Measurements from ENCODE around the gene CEP162.
"Not testable (repeated sequence)": the region's sequence is repeated elsewhere in the genome, so short reads cannot be mapped to it uniquely, and the experiment has no call there.

Gene CEP162

GRCh38 chr6:84137989-84138575 is 89.4 kb downstream of the CEP162 start:
- no peak for DNase-seq

DNA sequence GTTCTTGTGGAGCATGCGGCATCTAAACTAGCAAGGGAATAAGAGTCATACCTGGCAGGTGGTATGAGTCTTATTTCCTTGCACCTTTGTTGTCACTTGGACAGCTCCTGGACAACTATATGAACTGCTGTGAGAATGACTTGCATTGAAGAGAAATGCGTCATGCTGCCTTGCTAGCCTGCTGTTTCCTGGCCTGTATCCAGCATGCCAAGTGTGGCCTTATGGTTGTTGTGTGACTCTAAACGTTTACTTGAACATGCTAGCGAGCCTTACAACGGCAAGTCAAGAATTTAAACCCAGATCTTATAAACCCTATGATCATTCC is 90.4 kb downstream of the CEP162 start:
- no peak for DNase-seq

- DNase-seq, result no peak
Measured at GRCh38 chr6:84136364-84137050, 90.9 kb downstream of the CEP162 start.

- no peak for DNase-seq
Measured at GRCh38 chr6:84135291-84135690, 92.2 kb downstream of the CEP162 start.

DNA sequence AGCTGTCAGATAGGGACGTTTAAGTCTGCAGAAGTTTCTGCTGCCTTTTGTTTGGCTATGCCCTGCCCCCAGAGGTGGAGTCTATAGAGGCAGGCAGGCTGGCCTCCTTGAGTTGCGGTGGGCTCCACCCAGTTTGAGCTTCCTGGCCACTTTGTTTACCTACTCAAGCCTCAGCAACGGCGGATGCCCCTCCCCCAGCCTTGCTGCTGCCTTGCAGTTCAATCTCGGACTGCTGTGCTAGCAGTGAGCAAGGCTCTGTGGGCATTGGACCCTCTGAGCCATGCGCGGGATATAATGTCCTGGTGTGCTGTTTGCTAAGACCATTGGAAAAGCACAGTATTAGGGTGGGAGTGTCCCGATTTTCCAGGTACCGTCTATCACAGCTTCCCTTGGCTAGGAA is 94.1 kb downstream of the CEP162 start:
- DNase-seq, result not testable (repeated sequence)

DNA sequence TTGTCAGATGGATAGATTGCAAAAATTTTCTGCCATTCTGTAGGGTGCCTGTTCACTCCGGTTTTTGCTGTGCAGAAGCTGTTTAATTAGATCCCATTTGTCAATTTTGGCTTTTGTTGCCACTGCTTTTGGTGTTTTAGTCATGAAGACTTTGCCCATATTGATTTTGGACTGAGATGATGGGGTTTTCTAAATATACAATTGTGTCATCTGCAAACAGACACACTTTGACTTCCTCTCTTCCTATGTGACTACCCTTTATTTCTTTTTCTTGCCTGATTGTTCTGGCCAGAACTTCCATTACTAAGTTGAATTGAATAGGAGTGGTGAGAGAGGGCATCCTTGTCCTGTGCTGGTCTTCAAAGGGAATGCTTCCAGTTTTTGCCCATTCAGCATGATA is 97.9 kb downstream of the CEP162 start:
- DNase-seq, result not testable (repeated sequence)

DNA sequence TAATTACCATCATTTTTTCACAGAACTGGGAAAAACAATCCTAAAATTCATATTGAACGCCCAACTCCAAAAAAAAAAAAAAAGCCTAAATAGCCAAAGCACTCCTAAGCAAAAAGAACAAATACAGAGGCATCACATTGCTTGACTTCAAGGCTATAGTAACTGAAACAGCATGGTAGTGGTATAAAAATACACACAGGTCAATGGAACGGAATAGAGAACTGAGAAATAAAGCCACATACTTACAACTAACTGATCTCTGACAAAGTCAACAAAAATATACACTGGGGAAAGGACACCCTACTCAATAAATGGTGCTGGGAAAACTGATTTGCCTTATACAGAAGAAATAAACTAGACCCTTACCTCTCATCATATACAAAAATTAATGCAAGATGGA is 104.3 kb downstream of the CEP162 start:
- DNase-seq, result no peak

DNA sequence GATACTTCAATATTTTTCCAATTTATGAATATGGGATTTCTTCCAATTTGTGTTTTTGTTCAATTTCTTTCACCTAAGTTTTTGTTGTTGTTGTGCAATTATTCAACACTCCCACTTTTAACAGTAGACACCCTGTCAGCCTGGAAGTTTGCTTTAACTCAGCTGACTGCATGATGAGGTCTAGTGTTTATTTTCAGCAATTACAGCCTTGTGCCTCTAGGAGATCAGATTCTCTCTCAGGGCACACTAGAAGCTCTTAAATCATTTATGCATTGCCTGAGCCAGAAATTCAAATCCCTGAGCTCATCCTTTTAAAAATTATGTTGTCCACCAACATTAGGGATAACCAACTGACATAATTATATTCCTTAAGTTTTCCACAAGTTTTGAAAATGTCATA is 108.2 kb downstream of the CEP162 start:
- DNase-seq, result no peak

- DNase-seq, result no peak
Measured at GRCh38 chr6:84118191-84118590, 109.3 kb downstream of the CEP162 start.

- not testable (repeated sequence) for DNase-seq
Measured at GRCh38 chr6:84114933-84115594, 112.4 kb downstream of the CEP162 start.

- not testable (repeated sequence) for DNase-seq
Measured at GRCh38 chr6:84111351-84111750, 116.1 kb downstream of the CEP162 start.

DNA sequence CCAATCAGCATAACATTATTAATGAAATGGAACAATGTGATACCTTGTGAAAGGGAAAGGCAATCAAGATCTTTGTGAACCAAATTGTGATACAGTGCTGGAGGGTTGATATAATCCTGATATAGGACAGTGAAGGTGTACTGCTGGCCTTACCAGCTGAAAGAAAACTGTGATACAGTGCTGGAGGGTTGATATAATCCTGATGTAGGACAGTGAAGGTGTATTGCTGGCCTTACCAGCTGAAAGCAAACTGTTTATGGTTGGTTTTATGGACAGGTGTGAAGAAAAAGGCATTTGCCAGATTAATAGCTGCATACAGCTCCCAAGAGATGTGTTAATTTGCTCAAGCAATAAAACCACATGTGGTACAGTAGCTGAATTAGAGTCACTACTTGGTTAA is 119.9 kb downstream of the CEP162 start:
- DNase-seq, result no peak

- peak; percentile 87 for DNase-seq
Measured at GRCh38 chr6:84105215-84105924, 122.1 kb downstream of the CEP162 start.

DNA sequence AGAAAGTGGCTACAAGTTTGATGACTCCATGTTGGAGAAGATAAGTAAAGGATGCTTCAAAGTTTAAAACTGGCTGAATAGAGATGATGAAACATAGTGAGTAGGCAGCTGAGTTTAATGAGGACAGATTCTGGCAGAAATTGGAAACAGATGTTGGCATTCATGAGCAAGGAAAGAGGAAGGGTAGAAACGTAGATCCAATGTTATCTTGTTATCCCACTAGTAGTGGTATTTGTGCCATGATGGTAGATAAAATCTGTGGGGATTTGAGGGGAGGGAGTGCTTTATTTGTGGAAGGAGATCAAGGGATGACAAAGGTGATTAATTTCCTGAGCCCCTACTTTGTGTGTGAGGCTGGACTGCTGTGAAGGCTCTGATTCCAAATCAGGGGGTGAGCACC is 124.4 kb downstream of the CEP162 start:
- no peak for DNase-seq

DNA sequence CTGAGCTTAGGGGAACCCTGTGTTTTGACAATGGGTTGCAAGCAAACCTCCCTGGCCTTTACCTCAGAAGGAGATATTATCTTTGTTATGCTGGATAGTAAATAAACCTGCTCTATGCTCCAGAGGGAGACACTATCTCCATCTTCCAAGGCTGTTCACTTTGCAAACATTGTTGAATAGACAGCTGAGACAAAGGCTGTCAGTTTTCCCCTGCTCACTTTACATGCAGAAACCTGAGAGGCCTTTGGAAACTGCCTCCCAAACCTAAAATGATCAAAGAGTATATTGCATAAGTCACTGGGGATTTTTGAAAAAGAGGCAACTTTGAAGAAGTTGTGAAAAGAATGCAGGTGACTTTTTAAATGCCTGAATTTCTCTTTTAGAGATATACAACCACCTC is 132.3 kb downstream of the CEP162 start:
- DNase-seq, result no peak

GRCh38 chr6:84093441-84094435 is 133.7 kb downstream of the CEP162 start:
- DNase-seq, result peak; percentile 72

DNA sequence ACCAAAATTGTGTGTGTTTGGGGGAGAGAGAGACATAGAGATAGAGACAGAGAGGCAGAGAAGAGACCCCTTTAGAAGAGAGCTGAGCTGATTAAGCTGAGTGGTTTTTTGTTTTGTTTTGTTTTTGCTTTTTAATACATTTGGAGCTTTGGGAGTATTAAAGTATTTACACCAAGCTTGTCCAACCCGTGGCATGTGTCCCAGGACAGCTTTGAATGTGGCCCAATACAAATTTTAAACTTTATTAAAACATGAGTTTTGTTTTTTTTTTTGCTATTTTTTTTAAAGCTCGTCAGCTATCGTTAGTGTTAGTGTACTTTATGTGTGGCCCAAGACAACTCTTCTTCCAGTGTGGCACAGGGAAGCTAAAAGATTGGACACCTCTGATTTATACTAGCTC is 137.9 kb downstream of the CEP162 start:
- DNase-seq, result no peak

GRCh38 chr6:84089081-84089480 is 138.4 kb downstream of the CEP162 start:
- no peak for DNase-seq

- no peak for DNase-seq
Measured at GRCh38 chr6:84086545-84087429, 140.7 kb downstream of the CEP162 start.

GRCh38 chr6:84086056-84086455 is 141.4 kb downstream of the CEP162 start:
- DNase-seq, result no peak

GRCh38 chr6:84084705-84085104 is 142.7 kb downstream of the CEP162 start:
- DNase-seq, result not testable (repeated sequence)

Measured in inflammatory macrophage treated with lipopolysaccharide for 4 hours (primary cell).